ENCODE data around the gene AGAP1. TPM values are rescaled to one million over a fixed set of nuclear protein-coding genes. Genes with fewer than 3 reads are reported as not detected.
"Not testable (repeated sequence)": the region's sequence is repeated elsewhere in the genome, so short reads cannot be mapped to it uniquely, and the experiment has no call there.

Gene AGAP1
- total RNA-seq, 1 donor from 2014 or later = 33.7 TPM

DNA sequence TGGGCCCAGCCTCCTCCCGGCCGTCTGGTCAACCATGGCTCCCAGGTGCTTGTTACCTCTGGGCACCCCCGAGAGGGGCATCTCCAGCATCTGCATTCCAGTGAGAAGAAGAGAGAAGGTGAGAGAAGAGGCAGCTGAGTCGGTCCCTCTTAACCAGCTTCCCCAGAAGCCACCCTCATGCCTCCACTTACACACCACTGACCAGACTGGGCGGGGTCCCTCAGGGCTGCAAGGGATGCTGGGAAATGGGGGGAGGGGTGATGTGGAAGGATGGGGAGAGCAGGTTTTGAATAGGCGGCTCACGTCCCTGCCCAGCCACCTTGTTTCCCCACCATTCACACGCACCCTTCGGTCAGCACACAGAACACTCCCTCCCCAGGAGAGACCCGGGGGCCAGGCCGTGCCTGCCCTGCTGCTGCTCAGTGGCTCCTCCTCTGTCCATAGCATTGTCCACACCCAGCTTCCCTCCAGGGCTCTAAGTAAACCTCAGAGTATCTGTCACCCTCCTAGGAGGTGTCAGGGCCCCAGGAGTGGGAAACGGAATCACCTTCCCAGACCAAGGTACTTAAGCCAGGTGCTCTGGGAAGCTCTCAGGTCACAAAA lies 639.7 kb downstream of the AGAP1 start:
- TF ChIP-seq, protein P1, sequence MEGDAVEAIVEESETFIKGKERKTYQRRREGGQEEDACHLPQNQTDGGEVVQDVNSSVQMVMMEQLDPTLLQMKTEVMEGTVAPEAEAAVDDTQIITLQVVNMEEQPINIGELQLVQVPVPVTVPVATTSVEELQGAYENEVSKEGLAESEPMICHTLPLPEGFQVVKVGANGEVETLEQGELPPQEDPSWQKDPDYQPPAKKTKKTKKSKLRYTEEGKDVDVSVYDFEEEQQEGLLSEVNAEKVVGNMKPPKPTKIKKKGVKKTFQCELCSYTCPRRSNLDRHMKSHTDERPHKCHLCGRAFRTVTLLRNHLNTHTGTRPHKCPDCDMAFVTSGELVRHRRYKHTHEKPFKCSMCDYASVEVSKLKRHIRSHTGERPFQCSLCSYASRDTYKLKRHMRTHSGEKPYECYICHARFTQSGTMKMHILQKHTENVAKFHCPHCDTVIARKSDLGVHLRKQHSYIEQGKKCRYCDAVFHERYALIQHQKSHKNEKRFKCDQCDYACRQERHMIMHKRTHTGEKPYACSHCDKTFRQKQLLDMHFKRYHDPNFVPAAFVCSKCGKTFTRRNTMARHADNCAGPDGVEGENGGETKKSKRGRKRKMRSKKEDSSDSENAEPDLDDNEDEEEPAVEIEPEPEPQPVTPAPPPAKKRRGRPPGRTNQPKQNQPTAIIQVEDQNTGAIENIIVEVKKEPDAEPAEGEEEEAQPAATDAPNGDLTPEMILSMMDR (IDR thresholded peaks at IDR 0.05; ENCODE audit: insufficient read depth, low read length, poor library complexity, severe bottlenecking) = no peak
- no peak for DNase-seq (ENCODE audit: low read depth)

DNA sequence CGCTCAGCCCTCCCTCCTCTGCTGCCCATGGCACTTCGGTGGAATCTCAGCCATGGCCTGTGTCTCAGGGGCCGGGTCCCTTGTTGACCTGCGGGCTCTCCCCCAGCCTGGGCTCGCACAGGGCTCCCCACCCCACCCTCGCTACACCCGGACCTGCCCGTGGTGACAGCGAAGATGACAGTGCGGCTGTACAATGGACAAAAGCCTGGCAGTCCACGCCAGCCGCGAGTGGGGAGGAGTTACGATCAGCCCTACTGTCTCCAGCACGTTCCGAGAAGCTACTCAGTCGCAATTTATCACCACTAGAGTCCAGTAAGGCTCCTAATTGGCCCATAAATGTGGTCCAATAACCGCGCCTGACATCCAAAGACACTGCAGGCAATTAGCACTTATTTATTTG lies 642.7 kb downstream of the AGAP1 start:
- DNase-seq (ENCODE audit: low read depth) = no peak
- TF ChIP-seq, protein P1 (IDR thresholded peaks at IDR 0.05; ENCODE audit: insufficient read depth, low read length, poor library complexity, severe bottlenecking) = no peak
- H3K36me3 ChIP-seq (ENCODE audit: control insufficient read depth, insufficient read depth, low read length) = no peaks in the 10 kb centered on the region
- peaks cover 2% of the 10 kb centered on the region for H3K27me3 ChIP-seq (ENCODE audit: control insufficient read depth, insufficient read depth, low read length)
- no peak overlapping the region for H3K4me3 ChIP-seq (ENCODE audit: low read depth, low read length)

More for the DNA sequence above, 639.7 kb downstream of the AGAP1 start:
- H3K27me3 ChIP-seq (ENCODE audit: control insufficient read depth, insufficient read depth, low read length) = no peaks in the 10 kb centered on the region
- no peak overlapping the region for H3K4me3 ChIP-seq (ENCODE audit: low read depth, low read length)
- H3K36me3 ChIP-seq (ENCODE audit: control insufficient read depth, insufficient read depth, low read length) = no peaks in the 10 kb centered on the region

DNA sequence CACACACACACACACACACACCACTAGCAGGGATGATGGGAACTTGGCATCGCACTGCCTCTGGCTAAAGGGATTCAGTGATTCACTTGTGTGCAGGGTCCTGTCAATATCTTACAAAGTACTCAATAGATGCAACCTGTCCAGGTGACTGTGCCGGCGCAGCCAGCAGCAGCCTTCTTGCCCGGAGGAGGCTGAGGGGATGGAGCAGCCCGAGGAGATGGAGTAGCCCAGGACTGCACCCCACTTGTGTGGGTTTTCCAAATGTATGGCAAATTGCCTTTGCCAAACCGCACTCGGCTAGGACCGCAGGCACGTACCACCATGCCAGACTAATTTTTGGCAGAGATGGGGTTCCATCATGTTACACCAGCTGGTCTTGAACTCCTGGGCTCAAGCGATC lies 643.2 kb downstream of the AGAP1 start:
- DNase-seq (ENCODE audit: low read depth) = no peak
- TF ChIP-seq, protein P1 (IDR thresholded peaks at IDR 0.05; ENCODE audit: insufficient read depth, low read length, poor library complexity, severe bottlenecking) = no peak

DNA sequence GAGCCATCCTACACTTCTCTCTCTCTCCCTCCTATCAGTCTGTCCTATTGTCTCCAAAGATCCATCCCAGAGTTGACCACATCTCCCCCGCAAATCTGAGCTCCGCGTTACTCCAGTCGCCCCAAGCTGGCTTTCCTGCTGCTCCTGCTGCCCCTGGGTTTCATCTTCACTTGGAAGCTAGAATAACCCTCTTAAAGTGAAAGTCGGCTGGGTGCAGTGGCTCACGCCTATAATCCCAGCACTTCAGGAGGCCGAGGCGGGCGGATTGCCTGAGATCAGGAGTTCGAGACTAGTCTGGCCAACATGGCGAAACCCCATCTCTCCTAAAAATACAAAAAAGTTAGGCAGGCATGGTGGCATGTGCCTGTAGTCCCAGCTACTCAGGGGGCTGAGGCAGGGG lies 647.8 kb downstream of the AGAP1 start:
- not testable (repeated sequence) for H3K27me3 ChIP-seq (ENCODE audit: control insufficient read depth, insufficient read depth, low read length); DNase-seq (ENCODE audit: low read depth); H3K36me3 ChIP-seq (ENCODE audit: control insufficient read depth, insufficient read depth, low read length); H3K4me3 ChIP-seq (ENCODE audit: low read depth, low read length)

More for the DNA sequence above, 643.2 kb downstream of the AGAP1 start:
- Histone ChIP-seq H3K27me3 (ENCODE audit: control insufficient read depth, insufficient read depth, low read length) (peaks cover 2% of the 10 kb centered on the region), H3K4me3 (ENCODE audit: low read depth, low read length) (no peak overlapping the region), H3K36me3 (ENCODE audit: control insufficient read depth, insufficient read depth, low read length) (no peaks in the 10 kb centered on the region)

DNA sequence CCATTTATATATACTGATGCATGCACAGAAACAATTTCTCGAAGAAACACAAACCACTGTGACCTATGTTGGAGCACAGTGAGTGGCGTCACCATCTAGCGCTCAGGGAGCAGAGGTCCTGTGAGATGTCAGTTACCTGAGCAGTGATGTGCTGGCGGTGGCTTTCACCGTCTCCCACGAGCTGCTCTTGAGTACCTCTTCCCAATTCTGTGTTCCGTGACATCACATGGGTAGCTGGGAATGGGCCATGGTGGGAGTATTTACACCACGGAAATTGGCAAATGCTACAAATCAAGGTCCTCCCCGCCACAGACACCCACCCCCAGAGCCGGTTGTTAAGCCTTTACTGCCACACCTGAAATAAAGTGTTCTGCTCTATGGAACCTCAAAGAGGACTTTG lies 650.0 kb downstream of the AGAP1 start:
- TF ChIP-seq, protein P1 (IDR thresholded peaks at IDR 0.05; ENCODE audit: insufficient read depth, low read length, poor library complexity, severe bottlenecking) = no peak
- H3K4me3 ChIP-seq (ENCODE audit: low read depth, low read length) = no peak overlapping the region
- H3K36me3 ChIP-seq (ENCODE audit: control insufficient read depth, insufficient read depth, low read length) = no peaks in the 10 kb centered on the region
- no peak for DNase-seq (ENCODE audit: low read depth)
- peaks cover 7% of the 10 kb centered on the region for H3K27me3 ChIP-seq (ENCODE audit: control insufficient read depth, insufficient read depth, low read length)

DNA sequence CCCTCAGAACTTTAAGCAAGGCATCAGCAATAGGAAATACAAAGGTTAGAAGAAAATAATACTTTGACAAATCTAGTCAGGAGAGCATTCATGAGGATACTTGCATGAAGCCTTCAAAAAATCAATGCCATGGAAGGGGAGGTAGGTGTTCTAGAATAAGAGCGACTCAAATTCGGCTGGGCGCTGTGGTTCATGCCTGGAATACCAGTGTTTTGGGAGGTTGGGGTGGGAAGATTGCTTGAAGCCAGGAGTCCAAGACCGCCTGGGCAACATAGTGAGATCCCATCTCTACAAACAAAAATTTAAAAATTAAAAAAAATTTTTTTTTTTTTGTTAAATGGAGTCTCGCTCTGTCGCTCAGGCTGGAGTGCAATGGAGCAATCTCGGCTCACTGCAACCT lies 652.6 kb downstream of the AGAP1 start:
- Histone ChIP-seq H3K27me3 (ENCODE audit: control insufficient read depth, insufficient read depth, low read length) (peaks cover 6% of the 10 kb centered on the region), H3K36me3 (ENCODE audit: control insufficient read depth, insufficient read depth, low read length) (no peaks in the 10 kb centered on the region), H3K4me3 (ENCODE audit: low read depth, low read length) (no peak overlapping the region)
- no peak for DNase-seq (ENCODE audit: low read depth)
- TF ChIP-seq, protein P1 (IDR thresholded peaks at IDR 0.05; ENCODE audit: insufficient read depth, low read length, poor library complexity, severe bottlenecking) = no peak
